Keratinocyte (primary cell): ENCODE results near the gene PRLR.

Experiments
- EZH2 ChIP-seq: IDR thresholded peaks from one replicate; pipeline ENCODE4 v1.6.1; 2012; ENCODE audit warnings: inconsistent platforms, mild to moderate bottlenecking, low read length, moderate library complexity
- TF ChIP-seq, protein P1 (sequence below), 3 experiments: IDR thresholded peaks in 1 of 3; conservative IDR thresholded peaks in 1 of 3; optimal IDR thresholded peaks in 1 of 3; 2 replicates in 2 of 3; 3 replicates in 1 of 3; pipeline versions ENCODE3 to v1.5.1; 2011; ENCODE audit warnings: low read length in 3 of 3, mild to moderate bottlenecking in 3 of 3, moderate library complexity in 2 of 3, control low read depth in 1 of 3, inconsistent platforms in 1 of 3; ENCODE audit not compliant: insufficient read depth in 2 of 3; ENCODE audit errors: extremely low read depth in 1 of 3

GRCh38 chr5:35171078-35171477 is 59.2 kb downstream of the PRLR start:
- TF ChIP-seq, protein P1, sequence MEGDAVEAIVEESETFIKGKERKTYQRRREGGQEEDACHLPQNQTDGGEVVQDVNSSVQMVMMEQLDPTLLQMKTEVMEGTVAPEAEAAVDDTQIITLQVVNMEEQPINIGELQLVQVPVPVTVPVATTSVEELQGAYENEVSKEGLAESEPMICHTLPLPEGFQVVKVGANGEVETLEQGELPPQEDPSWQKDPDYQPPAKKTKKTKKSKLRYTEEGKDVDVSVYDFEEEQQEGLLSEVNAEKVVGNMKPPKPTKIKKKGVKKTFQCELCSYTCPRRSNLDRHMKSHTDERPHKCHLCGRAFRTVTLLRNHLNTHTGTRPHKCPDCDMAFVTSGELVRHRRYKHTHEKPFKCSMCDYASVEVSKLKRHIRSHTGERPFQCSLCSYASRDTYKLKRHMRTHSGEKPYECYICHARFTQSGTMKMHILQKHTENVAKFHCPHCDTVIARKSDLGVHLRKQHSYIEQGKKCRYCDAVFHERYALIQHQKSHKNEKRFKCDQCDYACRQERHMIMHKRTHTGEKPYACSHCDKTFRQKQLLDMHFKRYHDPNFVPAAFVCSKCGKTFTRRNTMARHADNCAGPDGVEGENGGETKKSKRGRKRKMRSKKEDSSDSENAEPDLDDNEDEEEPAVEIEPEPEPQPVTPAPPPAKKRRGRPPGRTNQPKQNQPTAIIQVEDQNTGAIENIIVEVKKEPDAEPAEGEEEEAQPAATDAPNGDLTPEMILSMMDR (optimal IDR thresholded peaks at IDR 0.05 in 1 of 3, IDR thresholded peaks at IDR 0.05 in 1 of 3, conservative IDR thresholded peaks at IDR 0.05 in 1 of 3; ENCODE audit: extremely low read depth in 1 of 3, insufficient read depth in 2 of 3, low read length in 3 of 3): no peak
- TF ChIP-seq EZH2: no peak
